ENCODE data around the gene KCNMA1. TPM values are rescaled to one million over a fixed set of nuclear protein-coding genes. Genes with fewer than 3 reads are reported as not detected.

KCNMA1 gene
- total RNA-seq, 1 experiment from 2014 or later = 20.7 TPM

DNA sequence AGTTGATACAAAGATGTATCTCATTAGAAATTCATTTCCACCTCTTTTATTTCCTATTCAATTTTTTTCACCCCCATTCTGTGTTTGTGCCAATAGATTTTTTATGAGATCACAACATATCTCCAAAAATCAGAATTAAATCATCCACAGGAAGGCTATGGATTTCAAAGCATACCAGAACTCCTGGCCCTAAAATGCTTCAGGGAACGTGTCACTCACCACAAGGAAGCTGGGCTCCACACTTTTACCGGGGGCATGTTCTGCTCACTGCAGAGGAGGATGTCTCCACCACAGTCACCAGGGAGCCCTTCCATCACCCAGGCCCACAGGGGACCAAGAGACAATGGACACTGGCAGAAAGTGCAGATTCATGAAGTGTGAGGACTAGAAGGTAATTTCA lies 456.8 kb downstream of the KCNMA1 start:
- CTCF ChIA-PET = no interaction called here
- Histone ChIP-seq H3K4me3 (ENCODE audit: low read depth, low read length) (no peak overlapping the region), H3K27me3 (replicated peaks; ENCODE audit: control insufficient read depth, insufficient read depth, low read length) (no peaks in the 10 kb centered on the region), H3K36me3 (ENCODE audit: control insufficient read depth, insufficient read depth, low read length) (no peaks in the 10 kb centered on the region), H3K4me1 (peaks cover 8% of the 10 kb centered on the region), H3K9me3 (no peaks in the 10 kb centered on the region)
- no peaks in the 10 kb centered on the region for H3K27me3 Mint-ChIP-seq (ENCODE audit: insufficient read depth, unreplicated experiment)
- BruUV-seq (replicated peaks) = no TSS peak
- no peak overlapping the region for H3K4me3 Mint-ChIP-seq (ENCODE audit: unreplicated experiment)
- peaks cover 6% of the 10 kb centered on the region for H3K36me3 Mint-ChIP-seq (ENCODE audit: insufficient read depth, unreplicated experiment)
- intact Hi-C loops (cut with micrococcal nuclease; ENCODE audit: unreplicated experiment) = no loop called here
- peaks cover 6% of the 10 kb centered on the region for H3K4me1 Mint-ChIP-seq (ENCODE audit: low read depth, unreplicated experiment)
- POLR2A ChIA-PET = no interaction called here
- H3K27ac Mint-ChIP-seq (ENCODE audit: unreplicated experiment) = no peak overlapping the region
- DNase-seq = no peak
- no peak for TF ChIP-seq CTCF (IDR thresholded peaks at IDR 0.05; ENCODE audit: insufficient read depth in 1 of 2, low read depth in 1 of 2, low read length in 1 of 2, severe bottlenecking in 1 of 2, unreplicated experiment in 1 of 2)
- H3K9me3 Mint-ChIP-seq (ENCODE audit: unreplicated experiment) = peaks cover 11% of the 10 kb centered on the region

- Mint-ChIP-seq H3K4me1 (ENCODE audit: low read depth, unreplicated experiment) (no peaks in the 10 kb centered on the region), H3K27ac (ENCODE audit: unreplicated experiment) (no peak overlapping the region)
Measured at GRCh38 chr10:77180104-77180503, 457.5 kb downstream of the KCNMA1 start.

DNA sequence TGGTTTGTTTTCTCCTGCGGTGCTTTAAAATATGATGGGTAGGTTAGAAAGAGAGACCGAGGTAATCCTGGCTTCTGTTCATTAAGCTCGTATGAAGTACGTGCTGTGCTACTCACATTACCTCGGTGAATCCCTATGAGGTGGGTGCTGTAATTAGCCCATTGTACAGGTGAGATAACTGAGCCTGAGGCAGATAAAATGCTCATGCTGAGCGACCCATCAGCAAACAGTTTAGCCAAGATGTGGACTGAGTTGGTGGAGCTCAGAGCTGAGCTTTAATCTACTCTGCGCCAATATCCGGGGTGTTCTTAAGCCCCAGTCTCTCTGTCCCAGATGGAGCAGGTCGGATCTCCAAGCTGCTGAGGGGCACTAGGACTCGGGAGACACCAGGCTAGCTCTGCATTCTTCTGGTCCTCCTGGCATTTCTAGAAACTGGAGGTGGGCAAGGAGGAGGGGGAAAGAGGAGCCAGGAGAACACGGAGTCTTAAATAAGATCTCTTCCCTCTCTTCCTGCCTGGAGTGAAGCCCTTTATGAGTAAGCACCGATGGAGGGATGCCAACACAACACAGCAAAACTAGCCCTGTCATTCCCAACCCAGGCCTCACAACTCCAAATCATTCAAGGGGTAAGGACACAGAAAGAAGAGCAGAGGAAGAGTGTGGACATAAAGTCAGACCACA lies 458.5 kb downstream of the KCNMA1 start:
- Histone ChIP-seq H3K36me3 (ENCODE audit: control insufficient read depth, insufficient read depth, low read length) (no peaks in the 10 kb centered on the region), H3K27me3 (replicated peaks; ENCODE audit: control insufficient read depth, insufficient read depth, low read length) (no peaks in the 10 kb centered on the region), H3K4me1 (no peaks in the 10 kb centered on the region), H3K9me3 (no peaks in the 10 kb centered on the region), H3K4me3 (ENCODE audit: low read depth, low read length) (no peak overlapping the region)
- no TSS peak for BruUV-seq (replicated peaks)
- no peak for TF ChIP-seq CTCF (IDR thresholded peaks at IDR 0.05; ENCODE audit: insufficient read depth in 1 of 2, low read depth in 1 of 2, low read length in 1 of 2, severe bottlenecking in 1 of 2, unreplicated experiment in 1 of 2)
- no peaks in the 10 kb centered on the region for H3K36me3 Mint-ChIP-seq (ENCODE audit: insufficient read depth, unreplicated experiment)
- peak overlapping the region; percentile 58 for H3K27ac Mint-ChIP-seq (ENCODE audit: unreplicated experiment)
- intact Hi-C loops (cut with micrococcal nuclease; ENCODE audit: unreplicated experiment) = loop anchor here (10.0 kb wide), 1 partner anchor 306 kb away; no protein-coding TSS in a partner anchor
- no peaks in the 10 kb centered on the region for H3K4me1 Mint-ChIP-seq (ENCODE audit: low read depth, unreplicated experiment)
- H3K27me3 Mint-ChIP-seq (ENCODE audit: insufficient read depth, unreplicated experiment) = no peaks in the 10 kb centered on the region
- ChIA-PET POLR2A (no interaction called here), CTCF (no interaction called here)
- H3K9me3 Mint-ChIP-seq (ENCODE audit: unreplicated experiment) = peaks cover 11% of the 10 kb centered on the region
- DNase-seq = no peak
- H3K4me3 Mint-ChIP-seq (ENCODE audit: unreplicated experiment) = no peak overlapping the region

More at GRCh38 chr10:77180104-77180503, 457.5 kb downstream of the KCNMA1 start:
- TF ChIP-seq CTCF (IDR thresholded peaks at IDR 0.05; ENCODE audit: insufficient read depth in 1 of 2, low read depth in 1 of 2, low read length in 1 of 2, severe bottlenecking in 1 of 2, unreplicated experiment in 1 of 2) = no peak
- CTCF ChIA-PET = no interaction called here
- Mint-ChIP-seq H3K4me3 (ENCODE audit: unreplicated experiment) (no peak overlapping the region), H3K27me3 (ENCODE audit: insufficient read depth, unreplicated experiment) (no peaks in the 10 kb centered on the region), H3K36me3 (ENCODE audit: insufficient read depth, unreplicated experiment) (no peaks in the 10 kb centered on the region), H3K9me3 (ENCODE audit: unreplicated experiment) (peaks cover 11% of the 10 kb centered on the region)
- Histone ChIP-seq H3K36me3 (ENCODE audit: control insufficient read depth, insufficient read depth, low read length) (no peaks in the 10 kb centered on the region), H3K4me1 (peaks cover 1% of the 10 kb centered on the region), H3K9me3 (no peaks in the 10 kb centered on the region), H3K27me3 (replicated peaks; ENCODE audit: control insufficient read depth, insufficient read depth, low read length) (no peaks in the 10 kb centered on the region), H3K4me3 (ENCODE audit: low read depth, low read length) (no peak overlapping the region)
- intact Hi-C loops (cut with micrococcal nuclease; ENCODE audit: unreplicated experiment) = no loop called here
- no peak for DNase-seq
- POLR2A ChIA-PET = no interaction called here
- BruUV-seq (replicated peaks) = no TSS peak
